Retinal pigment epithelial cell (primary cell): Measurements from ENCODE around the gene PTPN18.
A peak's percentile ranks its signal among the peaks of the same experiment; 100 is the strongest.
"Not testable (repeated sequence)": the region's sequence is repeated elsewhere in the genome, so short reads cannot be mapped to it uniquely, and the experiment has no call there.

Experiments
- DNase-seq: peaks from one replicate; pipeline ENCODE4 v3.0.0-alpha.2; 2010; ENCODE audit warnings: low read depth
- H3K4me3 ChIP-seq: 2 replicates; pipeline ENCODE4 v1.5.1; 2011; ENCODE audit warnings: mild to moderate bottlenecking, low read length, control low read depth, moderate library complexity
- TF ChIP-seq, protein P1 (sequence below): conservative IDR thresholded peaks from 2 replicates; pipeline ENCODE4 v1.5.1; 2011; ENCODE audit warnings: low read depth, low read length, control low read depth, inconsistent platforms

The PTPN18 gene

DNA sequence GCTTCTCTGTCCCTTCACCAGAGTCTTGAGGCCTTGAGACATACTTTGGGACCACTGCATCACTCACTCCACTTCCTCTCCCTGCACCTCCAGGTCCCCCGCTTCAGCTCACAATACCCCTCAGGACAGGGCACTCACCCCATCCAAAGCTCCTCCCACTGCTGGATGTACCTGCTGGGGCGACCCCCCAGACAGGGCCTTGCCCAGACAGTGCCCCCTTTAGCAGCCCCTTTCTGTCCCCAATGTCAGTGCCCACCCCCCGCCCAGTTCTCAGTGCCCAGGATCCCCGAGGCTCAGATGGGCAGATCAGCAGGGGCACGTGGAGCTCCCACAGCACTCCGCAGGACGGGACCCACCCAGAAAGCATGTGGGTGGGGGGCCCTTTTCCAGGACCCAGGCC, 37.0 kb upstream of the PTPN18 start:
- TF ChIP-seq, protein P1, sequence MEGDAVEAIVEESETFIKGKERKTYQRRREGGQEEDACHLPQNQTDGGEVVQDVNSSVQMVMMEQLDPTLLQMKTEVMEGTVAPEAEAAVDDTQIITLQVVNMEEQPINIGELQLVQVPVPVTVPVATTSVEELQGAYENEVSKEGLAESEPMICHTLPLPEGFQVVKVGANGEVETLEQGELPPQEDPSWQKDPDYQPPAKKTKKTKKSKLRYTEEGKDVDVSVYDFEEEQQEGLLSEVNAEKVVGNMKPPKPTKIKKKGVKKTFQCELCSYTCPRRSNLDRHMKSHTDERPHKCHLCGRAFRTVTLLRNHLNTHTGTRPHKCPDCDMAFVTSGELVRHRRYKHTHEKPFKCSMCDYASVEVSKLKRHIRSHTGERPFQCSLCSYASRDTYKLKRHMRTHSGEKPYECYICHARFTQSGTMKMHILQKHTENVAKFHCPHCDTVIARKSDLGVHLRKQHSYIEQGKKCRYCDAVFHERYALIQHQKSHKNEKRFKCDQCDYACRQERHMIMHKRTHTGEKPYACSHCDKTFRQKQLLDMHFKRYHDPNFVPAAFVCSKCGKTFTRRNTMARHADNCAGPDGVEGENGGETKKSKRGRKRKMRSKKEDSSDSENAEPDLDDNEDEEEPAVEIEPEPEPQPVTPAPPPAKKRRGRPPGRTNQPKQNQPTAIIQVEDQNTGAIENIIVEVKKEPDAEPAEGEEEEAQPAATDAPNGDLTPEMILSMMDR: no peak
- DNase-seq: no peak

DNA sequence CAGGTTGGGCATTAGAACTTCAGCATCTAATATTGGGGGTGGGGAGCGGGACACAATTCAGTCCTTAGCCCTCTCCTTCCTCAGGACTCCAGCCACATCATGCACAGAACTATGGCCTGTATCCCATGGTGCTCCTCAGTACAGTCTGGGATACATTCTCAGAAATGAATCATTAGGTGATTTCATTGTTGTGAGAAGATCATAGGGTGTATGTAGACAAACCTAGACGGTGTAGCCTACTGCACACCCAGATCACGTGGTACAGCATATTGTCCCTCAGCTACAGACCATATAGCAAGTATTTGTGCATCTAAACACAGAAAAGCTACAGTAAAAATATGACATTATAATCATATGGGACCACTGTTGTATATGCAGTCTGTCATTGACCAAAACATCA, 36.3 kb upstream of the PTPN18 start:
- TF ChIP-seq, protein P1: no peak
- H3K4me3 ChIP-seq: no peak overlapping the region
- DNase-seq: no peak

More for the DNA sequence above, 37.0 kb upstream of the PTPN18 start:
- H3K4me3 ChIP-seq: no peak overlapping the region

DNA sequence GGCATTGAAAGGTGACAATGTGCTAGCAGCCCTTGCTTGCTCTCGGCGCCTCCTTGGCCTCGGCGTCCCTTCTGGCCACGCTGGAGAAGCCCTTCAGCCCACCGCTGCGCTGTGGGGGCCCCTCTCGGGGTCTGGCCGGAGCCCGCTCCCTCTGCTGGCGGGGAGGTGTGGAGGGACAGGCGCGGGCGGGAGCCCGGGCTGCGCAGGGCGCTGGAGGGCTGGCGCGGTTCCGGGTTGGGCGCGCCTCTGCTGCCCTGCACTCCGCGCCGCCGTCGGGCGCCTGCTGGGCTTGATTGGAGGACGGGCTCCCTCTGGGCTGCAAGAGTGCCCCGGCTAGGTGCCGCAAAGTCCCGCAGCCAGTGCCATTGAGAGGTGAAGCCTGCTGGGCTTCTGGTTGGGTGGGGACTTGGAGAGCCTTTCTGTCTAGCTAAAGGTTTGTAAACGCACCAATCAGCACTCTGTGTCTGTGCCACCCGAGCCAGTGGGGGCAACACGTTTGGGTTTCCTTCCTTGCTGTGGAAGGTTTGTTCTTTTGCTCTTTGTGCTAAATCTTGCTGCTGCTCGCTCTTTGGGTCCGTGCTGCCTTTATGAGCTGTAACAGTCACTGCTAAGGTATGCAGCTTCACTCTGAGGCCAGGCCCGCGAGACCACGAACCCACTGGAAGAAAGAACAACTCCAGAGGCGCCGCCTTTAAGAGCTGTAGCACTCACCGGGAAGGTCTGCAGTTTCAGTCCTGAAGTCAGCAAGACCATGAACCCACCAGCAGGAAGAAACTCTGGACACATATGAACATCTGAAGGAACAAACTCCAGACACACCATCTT, 27.9 kb upstream of the PTPN18 start:
- H3K4me3 ChIP-seq: no peak overlapping the region
- no peak for DNase-seq
- TF ChIP-seq, protein P1: no peak

DNA sequence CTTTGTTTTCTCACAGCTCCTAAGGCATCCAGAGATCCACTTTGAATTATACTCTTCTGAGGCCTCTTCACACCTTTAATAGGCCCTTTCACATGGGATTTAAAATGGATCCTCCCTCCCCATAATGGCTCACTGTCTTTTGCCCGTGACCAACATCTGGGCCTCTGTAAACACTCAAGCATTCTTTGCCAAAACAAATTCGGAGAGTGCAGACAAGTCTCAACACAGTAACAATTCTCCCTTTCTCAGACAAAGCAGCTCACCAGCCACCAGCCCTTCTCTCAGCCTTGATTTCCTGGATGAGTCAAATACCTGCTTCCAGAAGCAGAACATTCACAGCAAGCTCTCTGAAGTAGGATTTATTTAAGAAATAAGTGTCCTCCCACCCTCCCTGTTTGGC, 27.1 kb upstream of the PTPN18 start:
- no peak overlapping the region for H3K4me3 ChIP-seq
- DNase-seq: no peak
- TF ChIP-seq, protein P1: no peak

DNA sequence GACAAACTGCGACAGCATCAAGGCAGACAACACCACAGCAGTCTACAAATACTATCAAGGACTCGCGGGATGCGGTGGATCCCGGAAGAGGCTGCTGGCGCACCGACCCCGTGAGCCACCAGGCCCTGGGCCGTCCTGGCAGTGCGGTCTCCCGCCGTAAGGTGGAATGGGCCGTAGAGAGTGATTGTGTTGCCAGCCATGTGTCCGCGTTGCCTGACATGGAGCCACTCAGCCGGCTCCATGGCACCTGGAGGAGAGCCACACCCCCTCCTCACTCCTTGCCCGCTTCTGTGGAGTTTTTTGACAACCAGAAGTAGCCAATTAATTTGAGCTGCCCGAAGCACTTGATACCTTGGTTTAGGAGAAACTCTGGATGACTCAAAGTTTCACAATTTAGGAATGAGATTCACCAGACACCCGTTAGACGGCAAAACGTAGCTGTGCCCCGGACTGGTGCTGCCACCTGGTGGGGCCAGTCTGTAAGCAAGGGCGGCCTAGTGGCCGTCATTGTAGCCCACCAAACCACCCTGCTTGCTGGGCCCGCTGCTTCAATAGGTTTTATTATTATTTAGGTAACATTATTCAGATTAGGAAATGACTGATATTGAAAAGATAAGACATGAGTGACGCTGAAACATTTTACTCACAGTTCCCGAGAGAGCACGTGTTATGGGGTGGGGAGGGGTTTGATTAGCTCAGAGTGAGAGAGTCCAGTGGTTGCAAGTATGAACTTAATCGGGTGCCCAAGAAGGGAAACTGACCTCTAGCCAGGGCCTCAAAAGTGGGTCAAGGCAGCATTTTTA, 23.4 kb upstream of the PTPN18 start:
- TF ChIP-seq, protein P1: peak; percentile 95
- DNase-seq: no peak
- peak overlapping the region; percentile 24 for H3K4me3 ChIP-seq

DNA sequence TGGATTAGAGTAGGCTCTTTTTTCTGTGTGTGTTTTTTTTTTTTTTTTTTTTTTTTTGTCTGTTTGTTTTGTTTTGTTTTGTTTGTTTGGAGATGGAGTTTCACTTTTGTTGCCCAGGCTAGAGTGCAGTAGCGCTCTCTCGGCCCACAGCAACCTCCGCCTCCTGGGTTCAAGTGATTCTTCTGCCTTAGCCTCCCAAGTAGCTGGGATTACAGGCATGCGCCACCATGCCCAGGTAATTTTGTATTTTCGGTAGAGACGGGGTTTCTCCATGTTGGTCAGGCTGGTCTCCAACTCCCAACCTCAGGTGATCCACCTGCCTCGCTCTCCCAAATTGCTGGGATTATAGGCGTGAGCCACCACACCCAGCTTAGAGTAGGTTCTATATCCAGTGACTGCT, 22.6 kb upstream of the PTPN18 start:
- not testable (repeated sequence) for DNase-seq, H3K4me3 ChIP-seq

DNA sequence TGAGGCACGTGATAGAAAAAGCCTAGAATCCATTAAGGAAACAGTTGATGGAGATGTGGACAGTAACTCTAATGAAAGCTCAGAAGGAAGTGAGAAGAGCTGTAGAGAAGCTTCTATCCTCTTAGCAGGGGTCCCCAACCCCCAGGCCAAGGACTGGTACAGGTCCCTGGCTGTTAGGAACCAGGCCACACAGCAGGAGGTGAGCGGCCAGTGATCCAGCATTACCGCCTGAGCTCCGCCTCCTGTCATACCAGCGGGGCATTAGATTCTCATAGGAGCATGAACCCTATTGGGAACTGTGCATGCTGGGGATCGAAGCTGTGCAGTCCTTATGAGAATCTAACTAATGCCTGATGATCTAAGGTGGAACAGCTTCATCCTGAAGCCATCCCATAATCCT, 21.8 kb upstream of the PTPN18 start:
- H3K4me3 ChIP-seq: no peak overlapping the region
- TF ChIP-seq, protein P1: no peak
- no peak for DNase-seq
